Heart right ventricle (tissue), 16 donors: ENCODE results near the gene MYCBP2. TPM values are rescaled to one million over a fixed set of nuclear protein-coding genes. Genes with fewer than 3 reads are reported as not detected.

ENCODE experiments used
- ATAC-seq, 8 donors: fragments of 200-7000 bp; cut with Tn5 transposase; one replicate each; pipeline ENCODE4 v1.9.1; 2020; ENCODE audit warnings: mild to moderate bottlenecking in 8 of 8, moderate library complexity in 8 of 8, moderate number of reproducible peaks in 1 of 8
- DNase-seq, 2 donors: peaks; one replicate each; pipeline ENCODE4 v3.0.0-alpha.2; 2020
- H3K27ac ChIP-seq, 10 donors: fragments of 200-600 bp; sonication (generic) in 2 of 10; one replicate each; pipeline versions ENCODE4 v1.5.0 to v1.8.0; 2020 to 2022; ENCODE audit warnings: mild to moderate bottlenecking in 3 of 10
- H3K27me3 ChIP-seq, 7 donors: fragments of 200-600 bp; one replicate each; pipeline ENCODE4 v1.8.0; 2021 to 2022; ENCODE audit warnings: mild to moderate bottlenecking in 2 of 7
- H3K36me3 ChIP-seq, 9 donors: fragments of 200-600 bp; sonication (generic) in 1 of 9; one replicate each; pipeline versions ENCODE4 v1.5.0 to v1.8.0; 2020 to 2022; ENCODE audit warnings: mild to moderate bottlenecking in 2 of 9
- H3K4me1 ChIP-seq, 9 donors: fragments of 200-600 bp; sonication (generic) in 1 of 9; one replicate each; pipeline versions ENCODE4 v1.5.0 to v1.8.0; 2020 to 2022; ENCODE audit warnings: mild to moderate bottlenecking in 4 of 9
- H3K4me3 ChIP-seq, 10 donors: fragments of 200-600 bp; sonication (generic) in 2 of 10; one replicate each; pipeline versions ENCODE4 v1.5.0 to v1.8.0; 2020 to 2022; ENCODE audit warnings: mild to moderate bottlenecking in 7 of 10, moderate library complexity in 2 of 10
- H3K9me3 ChIP-seq, 11 donors: fragments of 200-600 bp in 10 of 11; sonication (generic) in 2 of 11; one replicate each; pipeline versions ENCODE4 v1.5.0 to v1.8.0; 2013 to 2022; ENCODE audit warnings: mild to moderate bottlenecking in 2 of 11, control low read depth in 1 of 11, moderate library complexity in 1 of 11
- WGBS, 2 donors: extraction: QIAGEN DNeasy Blood & Tissue Kit; methylation state at CpG; one replicate each; pipeline ENCODE4 v1.1.7; 2013; ENCODE audit warnings: inconsistent platforms in 1 of 2; 5-methylcytosine and 5-hydroxymethylcytosine counted together
- intact Hi-C, 10 donors: fragments of 100-400 bp; cut with DNase I; formaldehyde crosslinking; loops; one replicate each; pipeline versions ENCODE4 v1.11.1 to v1.14.2; 2022
- polyA plus RNA-seq, 2 donors: library from polyadenylated mRNA; stranded (reverse); fragments of 200-250 nt; gene quantifications; one replicate each; pipeline ENCODE4 v1.2.3, GENCODE V29; 2013
- total RNA-seq, 10 donors: library from RNA; stranded (reverse); fragmentation: NEBNext Ultra II Directional in 3 of 10; extraction: Animal tissue kit (Norgen Biotek cat#: 25700) in 3 of 10; gene quantifications; one replicate each; pipeline versions ENCODE4 v1.2.1 to v1.2.4, GENCODE V29; 2021 to 2023
- TF ChIP-seq, protein P1 (sequence below), 9 donors: fragments of 200-600 bp; sonication (generic) in 2 of 9; IDR thresholded peaks; one replicate each; pipeline versions ENCODE4 v1.5.0 to v1.8.0; 2021 to 2022; ENCODE audit warnings: antibody characterized with exemption in 9 of 9, mild to moderate bottlenecking in 5 of 9, moderate library complexity in 1 of 9
- donor health status: Arrhythmogenic right ventricular cardiomyopathy.
- donor health status: ischemic (EF 13 %, LVEDD 7.1; RV severe dilation, severe dysfunction).
- donor health status: healthy with polysubstance abuse.
- donor health status: DM: no; HTN: yes; CAD: no.
- donor health status: DM: no; HTN: no; CAD: no.
- donor health status: ischemic (EF 25% LVEDD 6.9; RV normal size, moderate dysfunction).
- donor health status: ischemic (EF 25% LVEDD 5.7; RV mildly dilated, moderate dysfunction).
- donor health status: healthy.
- donor health status: DM: yes; HTN: yes; CAD: no.
- donor health status: Ischemic cardiomyopathy.
- donor health status: ischemic (EF 35%, LVEDD 5.7; RV mildly dilated, moderate dysfunction).
- donor health status: nonischemic (EF 11% LVEDD 7.7; RV severe dilation, severe dysfunction).
- donor health status: DM: yes; HTN: yes; CAD: no.
- donor health status: PGD.
- donor health status: ischemic (EF 29% LVEDD 5.4; RV normal size, mild dysfunction).
- donor health status: nonischemic (EF 23%, LVEDD 6.1; RV moderate dilation, normal function).

The MYCBP2 gene
- total and polyA plus RNA-seq, 12 donors: 18.6 to 70.7 (median 52.4) TPM

DNA sequence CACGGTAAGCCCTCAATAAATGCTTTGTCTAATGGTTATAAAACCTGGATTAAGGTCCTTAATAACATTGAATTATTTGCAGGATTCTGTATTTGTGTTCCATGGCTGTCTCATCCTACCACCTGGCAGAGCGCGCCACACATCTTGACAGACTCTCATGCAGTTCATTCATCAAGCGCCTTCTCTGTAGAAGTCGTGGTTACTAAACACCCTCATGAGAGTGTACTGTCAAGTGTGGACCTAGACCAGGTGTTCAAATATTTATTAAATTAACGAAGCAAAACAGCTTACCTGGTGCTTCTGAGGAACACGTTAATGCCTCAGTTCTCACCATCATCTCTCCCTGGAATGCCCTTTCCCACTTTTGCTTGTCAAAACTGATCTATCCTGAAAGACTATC is 286.8 kb downstream of the MYCBP2 start:
- Histone ChIP-seq H3K27me3 (no peaks in the 10 kb centered on the region), H3K4me3 (no peak overlapping the region), H3K27ac (no peak overlapping the region), H3K9me3 (no peaks in the 10 kb centered on the region), H3K4me1 (peaks cover 0 to 10% (median 5%) of the 10 kb centered on the region in 9 donors), H3K36me3 (peaks cover 0 to 24% (median 8%) of the 10 kb centered on the region in 9 donors)
- ATAC-seq (no peak), DNase-seq (no peak)
- intact Hi-C loops: no loop called here
- 95 to 96% methylated on average over 7 of the region's 7 CpGs for WGBS, 2 donors
- TF ChIP-seq, protein P1, sequence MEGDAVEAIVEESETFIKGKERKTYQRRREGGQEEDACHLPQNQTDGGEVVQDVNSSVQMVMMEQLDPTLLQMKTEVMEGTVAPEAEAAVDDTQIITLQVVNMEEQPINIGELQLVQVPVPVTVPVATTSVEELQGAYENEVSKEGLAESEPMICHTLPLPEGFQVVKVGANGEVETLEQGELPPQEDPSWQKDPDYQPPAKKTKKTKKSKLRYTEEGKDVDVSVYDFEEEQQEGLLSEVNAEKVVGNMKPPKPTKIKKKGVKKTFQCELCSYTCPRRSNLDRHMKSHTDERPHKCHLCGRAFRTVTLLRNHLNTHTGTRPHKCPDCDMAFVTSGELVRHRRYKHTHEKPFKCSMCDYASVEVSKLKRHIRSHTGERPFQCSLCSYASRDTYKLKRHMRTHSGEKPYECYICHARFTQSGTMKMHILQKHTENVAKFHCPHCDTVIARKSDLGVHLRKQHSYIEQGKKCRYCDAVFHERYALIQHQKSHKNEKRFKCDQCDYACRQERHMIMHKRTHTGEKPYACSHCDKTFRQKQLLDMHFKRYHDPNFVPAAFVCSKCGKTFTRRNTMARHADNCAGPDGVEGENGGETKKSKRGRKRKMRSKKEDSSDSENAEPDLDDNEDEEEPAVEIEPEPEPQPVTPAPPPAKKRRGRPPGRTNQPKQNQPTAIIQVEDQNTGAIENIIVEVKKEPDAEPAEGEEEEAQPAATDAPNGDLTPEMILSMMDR (IDR thresholded peaks at IDR 0.05): no peak

DNA sequence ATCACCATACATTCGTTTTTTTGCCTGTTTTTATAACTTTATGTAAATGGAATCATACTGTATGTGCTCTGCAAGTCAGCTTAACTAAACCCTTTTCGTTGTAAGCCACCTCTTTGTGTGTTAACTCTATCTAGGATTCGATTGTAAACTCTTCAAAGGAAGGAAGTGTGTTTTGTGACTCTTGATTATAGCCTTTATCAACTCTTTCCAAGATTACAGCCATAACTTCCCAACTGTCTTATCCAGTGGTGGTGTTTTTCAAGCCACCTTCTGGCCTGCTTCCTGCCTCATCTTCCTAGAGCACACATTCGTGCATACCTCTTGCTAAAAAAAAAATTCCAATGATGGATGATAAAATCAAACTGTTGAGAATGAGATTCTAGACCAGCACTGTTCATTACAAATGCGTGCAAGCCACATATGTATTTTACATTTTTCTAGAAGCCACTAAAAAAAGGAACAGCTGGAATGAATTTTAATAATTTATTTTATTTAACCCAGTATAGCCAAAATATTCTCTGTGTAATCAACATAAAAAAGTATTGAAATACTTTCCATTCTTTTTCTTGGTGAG is 287.9 kb downstream of the MYCBP2 start:
- intact Hi-C loops: no loop called here
- ATAC-seq: no peak

DNA sequence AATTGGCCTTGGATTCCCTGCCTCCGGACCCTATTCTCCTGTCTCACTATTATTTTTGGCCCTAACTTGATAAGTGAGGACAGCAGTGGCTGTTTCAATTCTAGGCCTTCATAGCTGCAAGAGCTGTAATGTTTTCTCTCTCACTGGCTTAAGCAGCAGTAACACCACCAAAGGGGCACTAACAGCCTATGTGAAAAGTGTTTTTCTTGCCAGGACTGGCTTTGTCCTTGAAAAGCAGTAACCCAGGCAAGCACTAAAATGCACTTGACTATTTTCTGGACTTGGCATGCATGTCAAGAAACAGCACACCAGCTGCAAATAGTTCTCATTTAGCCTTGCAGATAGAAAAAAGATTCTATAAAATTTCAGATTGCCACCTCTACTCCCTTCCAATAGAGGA is 290.6 kb downstream of the MYCBP2 start:
- Histone ChIP-seq H3K4me3 (no peak overlapping the region), H3K27ac (no peak overlapping the region), H3K4me1 (peaks cover 0 to 10% (median 5%) of the 10 kb centered on the region in 9 donors), H3K9me3 (no peaks in the 10 kb centered on the region), H3K27me3 (no peaks in the 10 kb centered on the region), H3K36me3 (no peaks in the 10 kb centered on the region)
- intact Hi-C loops: no loop called here
- DNase-seq (no peak), ATAC-seq (peak in 1 of 8 donors; percentile 34)
- WGBS, 2 donors: 21 to 30% methylated on average over 1 of the region's 1 CpG
- TF ChIP-seq, protein P1 (IDR thresholded peaks at IDR 0.05): no peak

More for the DNA sequence above, 287.9 kb downstream of the MYCBP2 start:
- TF ChIP-seq, protein P1 (IDR thresholded peaks at IDR 0.05): no peak
- Histone ChIP-seq H3K4me3 (no peak overlapping the region), H3K27me3 (no peaks in the 10 kb centered on the region), H3K36me3 (peaks cover 0 to 13% (median 1%) of the 10 kb centered on the region in 9 donors), H3K4me1 (peaks cover 0 to 10% (median 5%) of the 10 kb centered on the region in 9 donors), H3K27ac (no peak overlapping the region), H3K9me3 (no peaks in the 10 kb centered on the region)
- WGBS, 2 donors: 58 to 59% methylated on average over 5 of the region's 5 CpGs
- DNase-seq: no peak

DNA sequence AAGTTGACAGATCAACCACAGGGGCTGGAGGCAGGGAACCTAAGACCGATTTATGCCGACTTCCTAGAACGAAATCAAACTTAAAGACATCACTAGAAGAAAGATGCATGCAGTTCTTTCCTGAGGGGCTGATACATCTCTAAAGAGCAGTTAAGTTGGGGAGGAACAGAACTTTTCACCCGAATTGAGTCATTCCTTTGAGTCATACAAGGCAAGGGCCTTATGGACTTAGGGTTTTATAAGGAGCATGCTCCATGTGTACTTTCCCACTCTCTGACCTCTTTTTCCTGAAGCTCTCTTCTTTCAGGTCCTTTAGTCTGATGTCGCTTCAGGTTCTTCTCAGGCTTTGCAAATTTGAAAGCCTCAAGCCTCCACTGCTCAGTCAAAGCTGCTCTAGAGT is 292.0 kb downstream of the MYCBP2 start:
- WGBS, 2 donors: 94% methylated on average over 5 of the region's 5 CpGs
- TF ChIP-seq, protein P1 (IDR thresholded peaks at IDR 0.05): no peak

More for the DNA sequence above, 292.0 kb downstream of the MYCBP2 start:
- no peaks in the 10 kb centered on the region for H3K9me3 ChIP-seq
- H3K36me3 ChIP-seq: no peaks in the 10 kb centered on the region
- intact Hi-C loops: no loop called here
- H3K27ac ChIP-seq: no peak overlapping the region
- DNase-seq (no peak), ATAC-seq (no peak)
- H3K27me3 ChIP-seq: no peaks in the 10 kb centered on the region
- no peak overlapping the region for H3K4me3 ChIP-seq
- peaks cover 0 to 11% (median 5%) of the 10 kb centered on the region in 9 donors for H3K4me1 ChIP-seq
